Astrocyte (in vitro differentiated cells and primary cell): Measurements from ENCODE around the gene PAFAH1B1. TPM values are rescaled to one million over a fixed set of nuclear protein-coding genes. Genes with fewer than 3 reads are reported as not detected.

Experiments used
- DNase-seq: peaks from one replicate; pipeline ENCODE4 v3.0.0-alpha.2; 2010; ENCODE audit warnings: low read depth
- FAIRE-seq: peaks from 2 replicates; lab custom pipeline; 2011; peaks lifted over from hg19 to GRCh38; lab: Jason Lieb, UNC
- H2AFZ ChIP-seq: 2 replicates; pipeline ENCODE4 v1.6.0; 2012; ENCODE audit warnings: low read depth, low read length, inconsistent platforms
- H3K27ac ChIP-seq: 2 replicates; pipeline ENCODE4 v1.5.1; 2011; ENCODE audit warnings: low read depth, low read length, inconsistent platforms
- H3K27me3 ChIP-seq: 2 replicates; pipeline ENCODE4 v1.6.0; 2011; ENCODE audit warnings: low read length, inconsistent platforms; ENCODE audit not compliant: insufficient read depth
- H3K36me3 ChIP-seq: 2 replicates; pipeline ENCODE4 v1.5.1; 2011; ENCODE audit warnings: low read length, inconsistent platforms; ENCODE audit not compliant: insufficient read depth
- H3K4me1 ChIP-seq: 2 replicates; pipeline ENCODE4 v1.5.1; 2011; ENCODE audit warnings: low read length, inconsistent platforms; ENCODE audit not compliant: insufficient read depth
- H3K4me2 ChIP-seq: 2 replicates; pipeline ENCODE4 v1.6.0; 2012; ENCODE audit warnings: low read length, inconsistent platforms
- H3K4me3 ChIP-seq: 2 replicates; pipeline ENCODE4 v1.5.1; 2011; ENCODE audit warnings: low read depth, mild to moderate bottlenecking, low read length, inconsistent platforms; ENCODE audit not compliant: insufficient read depth
- H3K79me2 ChIP-seq: 2 replicates; pipeline ENCODE4 v1.6.0; 2012; ENCODE audit warnings: mild to moderate bottlenecking, low read length, inconsistent platforms; ENCODE audit not compliant: insufficient read depth
- H3K9ac ChIP-seq: 2 replicates; pipeline ENCODE4 v1.6.0; 2012; ENCODE audit warnings: mild to moderate bottlenecking, low read length, inconsistent platforms
- H3K9me3 ChIP-seq: 2 replicates; pipeline ENCODE4 v1.5.1; 2012; ENCODE audit warnings: low read depth, mild to moderate bottlenecking, low read length, inconsistent platforms; ENCODE audit not compliant: insufficient read depth
- H4K20me1 ChIP-seq: 2 replicates; pipeline ENCODE4 v1.6.0; 2012; ENCODE audit warnings: low read length, inconsistent platforms; ENCODE audit not compliant: insufficient read depth
- H3K27ac Mint-ChIP-seq: one replicate; pipeline ENCODE4 v1.8.0; 2021; ENCODE audit warnings: mild to moderate bottlenecking, mixed read lengths; ENCODE audit not compliant: unreplicated experiment
- H3K27me3 Mint-ChIP-seq: one replicate; pipeline ENCODE4 v1.8.0; 2021; ENCODE audit warnings: low read depth, mixed read lengths; ENCODE audit not compliant: unreplicated experiment
- H3K36me3 Mint-ChIP-seq: one replicate; pipeline ENCODE4 v1.8.0; 2021; ENCODE audit warnings: low read depth, mixed read lengths; ENCODE audit not compliant: unreplicated experiment
- H3K4me1 Mint-ChIP-seq: one replicate; pipeline ENCODE4 v1.8.0; 2021; ENCODE audit warnings: low read depth, mixed read lengths; ENCODE audit not compliant: unreplicated experiment
- H3K4me3 Mint-ChIP-seq: one replicate; pipeline ENCODE4 v1.8.0; 2021; ENCODE audit warnings: mild to moderate bottlenecking, moderate library complexity, mixed read lengths; ENCODE audit not compliant: unreplicated experiment
- H3K9me3 Mint-ChIP-seq: one replicate; pipeline ENCODE4 v1.8.0; 2021; ENCODE audit warnings: mild to moderate bottlenecking, mixed read lengths; ENCODE audit not compliant: unreplicated experiment
- CTCF ChIP-seq: IDR thresholded peaks from 2 replicates; pipeline ENCODE4 v1.5.1; 2011; ENCODE audit warnings: low read depth, mild to moderate bottlenecking, inconsistent platforms, low read length, moderate library complexity; ENCODE audit not compliant: insufficient read depth
- EZH2 ChIP-seq: IDR thresholded peaks from 2 replicates; pipeline ENCODE4 v1.6.1; 2012; ENCODE audit warnings: mild to moderate bottlenecking, low read length, inconsistent platforms; ENCODE audit not compliant: insufficient read depth
- total RNA-seq: library from RNA; stranded (reverse); gene quantifications from 2 replicates; pipeline ENCODE4 v1.2.1, GENCODE V29; 2021

Gene PAFAH1B1
- total RNA-seq, 1 donor from 2014 or later, result 195 TPM

- H3K27me3 ChIP-seq, result no peaks in the 10 kb centered on the region
- H3K4me3 Mint-ChIP-seq, result no peak overlapping the region
- H3K4me1 Mint-ChIP-seq, result peaks cover 7% of the 10 kb centered on the region
- FAIRE-seq, result no peak
- no peak overlapping the region for H2AFZ ChIP-seq
- no peak overlapping the region for H3K4me3 ChIP-seq
- no peaks in the 10 kb centered on the region for H3K9me3 ChIP-seq
- H3K27me3 Mint-ChIP-seq, result no peaks in the 10 kb centered on the region
- no peak for DNase-seq
- no peak overlapping the region for H3K27ac Mint-ChIP-seq
- peaks cover 11% of the 10 kb centered on the region for H3K36me3 ChIP-seq
- TF ChIP-seq CTCF, result no peak
- TF ChIP-seq EZH2, result no peak
- H3K4me1 ChIP-seq, result peaks cover 9% of the 10 kb centered on the region
- H3K4me2 ChIP-seq, result no peak overlapping the region
- H4K20me1 ChIP-seq, result peaks cover 26% of the 10 kb centered on the region
- peaks cover 21% of the 10 kb centered on the region for H3K79me2 ChIP-seq
- H3K9ac ChIP-seq, result no peak overlapping the region
- H3K36me3 Mint-ChIP-seq, result peaks cover 8% of the 10 kb centered on the region
- H3K9me3 Mint-ChIP-seq, result no peaks in the 10 kb centered on the region
- no peak overlapping the region for H3K27ac ChIP-seq
Observed at GRCh38 chr17:2700491-2701141, 107.2 kb downstream of the PAFAH1B1 start.

- Histone ChIP-seq H3K9ac (no peak overlapping the region), H3K4me2 (no peak overlapping the region), H3K79me2 (peaks cover 28% of the 10 kb centered on the region), H4K20me1 (peaks cover 34% of the 10 kb centered on the region), H3K27me3 (no peaks in the 10 kb centered on the region), H2AFZ (no peak overlapping the region), H3K4me3 (no peak overlapping the region), H3K4me1 (peaks cover 12% of the 10 kb centered on the region), H3K36me3 (peaks cover 11% of the 10 kb centered on the region), H3K27ac (no peak overlapping the region), H3K9me3 (no peaks in the 10 kb centered on the region)
- Mint-ChIP-seq H3K27me3 (no peaks in the 10 kb centered on the region), H3K4me1 (peaks cover 9% of the 10 kb centered on the region), H3K4me3 (no peak overlapping the region), H3K9me3 (no peaks in the 10 kb centered on the region), H3K36me3 (peaks cover 8% of the 10 kb centered on the region), H3K27ac (no peak overlapping the region)
- FAIRE-seq, result no peak
- TF ChIP-seq CTCF, result no peak
- TF ChIP-seq EZH2, result no peak
- DNase-seq, result no peak
Observed at GRCh38 chr17:2701161-2701995, 107.9 kb downstream of the PAFAH1B1 start.
